Measurements from ENCODE around the gene GCFC2.

DNA sequence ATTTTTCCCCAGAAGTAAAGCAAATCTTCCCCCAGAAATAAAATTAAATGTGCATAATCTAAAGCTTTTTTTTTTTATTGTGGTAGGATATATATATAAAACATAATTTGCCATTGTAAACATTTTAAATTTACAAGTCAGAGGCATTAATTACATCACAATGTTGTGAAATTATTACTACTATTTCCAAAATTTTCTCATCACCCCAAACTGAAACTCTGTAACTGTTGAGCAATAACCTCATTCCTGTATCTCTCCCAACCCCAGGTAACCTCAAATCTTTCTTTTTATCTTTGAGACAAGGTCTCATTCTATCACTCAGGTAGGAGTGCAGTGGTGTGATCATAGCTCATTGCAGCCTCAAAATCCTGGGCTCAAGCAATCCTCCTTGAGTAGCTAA, 52.9 kb downstream of the GCFC2 start:
- TF ChIP-seq, protein P1, sequence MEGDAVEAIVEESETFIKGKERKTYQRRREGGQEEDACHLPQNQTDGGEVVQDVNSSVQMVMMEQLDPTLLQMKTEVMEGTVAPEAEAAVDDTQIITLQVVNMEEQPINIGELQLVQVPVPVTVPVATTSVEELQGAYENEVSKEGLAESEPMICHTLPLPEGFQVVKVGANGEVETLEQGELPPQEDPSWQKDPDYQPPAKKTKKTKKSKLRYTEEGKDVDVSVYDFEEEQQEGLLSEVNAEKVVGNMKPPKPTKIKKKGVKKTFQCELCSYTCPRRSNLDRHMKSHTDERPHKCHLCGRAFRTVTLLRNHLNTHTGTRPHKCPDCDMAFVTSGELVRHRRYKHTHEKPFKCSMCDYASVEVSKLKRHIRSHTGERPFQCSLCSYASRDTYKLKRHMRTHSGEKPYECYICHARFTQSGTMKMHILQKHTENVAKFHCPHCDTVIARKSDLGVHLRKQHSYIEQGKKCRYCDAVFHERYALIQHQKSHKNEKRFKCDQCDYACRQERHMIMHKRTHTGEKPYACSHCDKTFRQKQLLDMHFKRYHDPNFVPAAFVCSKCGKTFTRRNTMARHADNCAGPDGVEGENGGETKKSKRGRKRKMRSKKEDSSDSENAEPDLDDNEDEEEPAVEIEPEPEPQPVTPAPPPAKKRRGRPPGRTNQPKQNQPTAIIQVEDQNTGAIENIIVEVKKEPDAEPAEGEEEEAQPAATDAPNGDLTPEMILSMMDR (IDR thresholded peaks at IDR 0.05; ENCODE audit: low read length), result no peak
- no peak for TF ChIP-seq EZH2 (IDR thresholded peaks at IDR 0.05; ENCODE audit: borderline replicate concordance, low read length)

All from OCI-LY1 (cell line).